Keratinocyte (primary cell): ENCODE results near the gene BICDL1. TPM values are rescaled to one million over a fixed set of nuclear protein-coding genes. Genes with fewer than 3 reads are reported as not detected.

Source experiments
- DNase-seq: peaks from one replicate; pipeline ENCODE4 v3.0.0-alpha.2; 2011; ENCODE audit warnings: low read depth, missing footprints, low spot score
- FAIRE-seq: peaks from 2 replicates; lab custom pipeline; 2011; peaks lifted over from hg19 to GRCh38; lab: Jason Lieb, UNC
- H2AFZ ChIP-seq: 2 replicates; pipeline ENCODE4 v1.6.0; 2012; ENCODE audit warnings: low read length, control low read depth, inconsistent platforms; ENCODE audit not compliant: control insufficient read depth
- H3K27ac ChIP-seq: 2 replicates; pipeline ENCODE4 v1.5.1; 2011; ENCODE audit warnings: low read length; ENCODE audit not compliant: control insufficient read depth, insufficient read depth
- H3K27me3 ChIP-seq: 3 replicates; pipeline ENCODE4 v1.6.0; 2011; ENCODE audit warnings: low read length; ENCODE audit not compliant: control insufficient read depth, insufficient read depth; ENCODE audit errors: extremely low read depth
- H3K36me3 ChIP-seq, 2 experiments: 2 replicates in 1 of 2; 3 replicates in 1 of 2; pipeline ENCODE4 v1.5.1; 2011; ENCODE audit warnings: low read length in 2 of 2, mild to moderate bottlenecking in 1 of 2; ENCODE audit not compliant: control insufficient read depth in 2 of 2, insufficient read depth in 2 of 2; ENCODE audit errors: extremely low read depth in 1 of 2
- H3K4me1 ChIP-seq: 3 replicates; pipeline ENCODE4 v1.5.1; 2011; ENCODE audit warnings: low read length; ENCODE audit not compliant: control insufficient read depth, insufficient read depth; ENCODE audit errors: extremely low read depth
- H3K4me2 ChIP-seq: 3 replicates; pipeline ENCODE4 v1.6.0; 2011; ENCODE audit warnings: low read depth, low read length; ENCODE audit not compliant: control insufficient read depth, insufficient read depth; ENCODE audit errors: extremely low read depth
- H3K4me3 ChIP-seq, 3 experiments: fragments of 200-600 bp in 1 of 3; sonication (generic) in 1 of 3; 2 replicates in 2 of 3; 3 replicates in 1 of 3; pipeline ENCODE4 v1.5.1; 2011 to 2016; ENCODE audit warnings: low read length in 3 of 3, mild to moderate bottlenecking in 3 of 3, control low read depth in 2 of 3, inconsistent platforms in 1 of 3, low read depth in 1 of 3, mixed read lengths in 1 of 3, mixed run types in 1 of 3, moderate library complexity in 1 of 3; ENCODE audit not compliant: control insufficient read depth in 2 of 3, insufficient read depth in 2 of 3; ENCODE audit errors: extremely low read depth in 1 of 3
- H3K79me2 ChIP-seq: 2 replicates; pipeline ENCODE4 v1.6.0; 2012; ENCODE audit warnings: low read length; ENCODE audit not compliant: control insufficient read depth, insufficient read depth
- H3K9ac ChIP-seq: 3 replicates; pipeline ENCODE4 v1.6.0; 2011; ENCODE audit warnings: low read length; ENCODE audit not compliant: control insufficient read depth, insufficient read depth; ENCODE audit errors: extremely low read depth
- H3K9me1 ChIP-seq: 3 replicates; pipeline ENCODE4 v1.6.0; 2011; ENCODE audit warnings: low read length; ENCODE audit not compliant: control insufficient read depth, insufficient read depth; ENCODE audit errors: extremely low read depth
- H3K9me3 ChIP-seq: 2 replicates; pipeline ENCODE4 v1.5.1; 2012; ENCODE audit warnings: low read depth, low read length; ENCODE audit not compliant: control insufficient read depth
- H4K20me1 ChIP-seq: 3 replicates; pipeline ENCODE4 v1.6.0; 2011; ENCODE audit warnings: low read length; ENCODE audit not compliant: control insufficient read depth, insufficient read depth; ENCODE audit errors: extremely low read depth
- EZH2 ChIP-seq: IDR thresholded peaks from one replicate; pipeline ENCODE4 v1.6.1; 2012; ENCODE audit warnings: inconsistent platforms, mild to moderate bottlenecking, low read length, moderate library complexity
- dilution Hi-C: fragments of 300-500 bp; cut with MboI; formaldehyde crosslinking; loops from one replicate; pipeline ENCODE4 v1.7.0; 2020; ENCODE audit warnings: low sequenced_read_pairs; ENCODE audit not compliant: extremely low pct_ligation_motif_present
- polyA plus RNA-seq, 5 experiments: library from polyadenylated mRNA; depleted of rRNA in 3 of 5; stranded (reverse) in 3 of 5; stranded (forward) in 1 of 5; unstranded in 1 of 5; fragments of >200 nt; gene quantifications; 1 replicate in 1 of 5; 2 replicates in 3 of 5; 3 replicates in 1 of 5; pipeline versions ENCODE4 v1.2.1 to v1.2.3, GENCODE V29; 2011 to 2012; ENCODE audit warnings: missing spikeins in 2 of 5, low read depth in 1 of 5, low replicate concordance in 1 of 5
- TF ChIP-seq, protein P1 (sequence below), 3 experiments: IDR thresholded peaks in 1 of 3; conservative IDR thresholded peaks in 1 of 3; optimal IDR thresholded peaks in 1 of 3; 2 replicates in 2 of 3; 3 replicates in 1 of 3; pipeline versions ENCODE3 to v1.5.1; 2011; ENCODE audit warnings: low read length in 3 of 3, mild to moderate bottlenecking in 3 of 3, moderate library complexity in 2 of 3, control low read depth in 1 of 3, inconsistent platforms in 1 of 3; ENCODE audit not compliant: insufficient read depth in 2 of 3; ENCODE audit errors: extremely low read depth in 1 of 3

Gene BICDL1
- polyA plus RNA-seq, 1 donor (not counting 4 experiments of a cell fraction or from before 2014, with no cell fraction given), result 6.4 TPM

DNA sequence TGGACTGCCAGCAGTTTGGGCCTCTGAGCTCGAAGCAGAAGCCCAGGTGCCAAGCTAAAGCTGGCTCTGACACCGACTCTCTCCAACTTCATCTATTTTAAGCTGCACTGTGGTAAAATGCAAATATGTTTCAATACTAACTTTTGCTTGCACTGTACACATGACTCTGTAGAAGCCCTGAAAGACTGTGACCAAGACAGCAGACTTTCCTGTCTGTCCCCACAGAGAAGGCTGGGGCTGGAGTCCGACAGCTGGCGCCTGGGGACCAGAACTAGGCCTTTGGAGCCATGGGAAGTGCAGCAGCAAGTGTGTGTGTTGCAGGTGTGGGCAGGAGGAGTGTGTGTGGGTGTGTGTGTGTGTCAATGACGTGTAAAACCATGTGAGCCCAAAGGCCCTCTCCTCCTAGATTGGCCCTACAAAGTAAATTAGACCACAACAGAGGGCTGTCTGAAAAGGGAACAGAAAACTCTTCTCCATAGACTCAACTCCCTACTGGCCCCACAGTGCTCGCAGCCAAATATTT lies 143.9 kb downstream of the BICDL1 start:
- dilution Hi-C loops, result no loop called here
- DNase-seq, result no peak
- Histone ChIP-seq H2AFZ (no peak overlapping the region), H3K27me3 (no peaks in the 10 kb centered on the region), H4K20me1 (no peaks in the 10 kb centered on the region), H3K9ac (no peak overlapping the region), H3K4me1 (no peaks in the 10 kb centered on the region), H3K27ac (no peak overlapping the region), H3K9me3 (no peaks in the 10 kb centered on the region), H3K79me2 (no peaks in the 10 kb centered on the region), H3K36me3 (peaks cover 67 to 69% of the 10 kb centered on the region in 2 experiments), H3K4me2 (no peak overlapping the region), H3K4me3 (no peak overlapping the region), H3K9me1 (no peaks in the 10 kb centered on the region)
- TF ChIP-seq, protein P1, sequence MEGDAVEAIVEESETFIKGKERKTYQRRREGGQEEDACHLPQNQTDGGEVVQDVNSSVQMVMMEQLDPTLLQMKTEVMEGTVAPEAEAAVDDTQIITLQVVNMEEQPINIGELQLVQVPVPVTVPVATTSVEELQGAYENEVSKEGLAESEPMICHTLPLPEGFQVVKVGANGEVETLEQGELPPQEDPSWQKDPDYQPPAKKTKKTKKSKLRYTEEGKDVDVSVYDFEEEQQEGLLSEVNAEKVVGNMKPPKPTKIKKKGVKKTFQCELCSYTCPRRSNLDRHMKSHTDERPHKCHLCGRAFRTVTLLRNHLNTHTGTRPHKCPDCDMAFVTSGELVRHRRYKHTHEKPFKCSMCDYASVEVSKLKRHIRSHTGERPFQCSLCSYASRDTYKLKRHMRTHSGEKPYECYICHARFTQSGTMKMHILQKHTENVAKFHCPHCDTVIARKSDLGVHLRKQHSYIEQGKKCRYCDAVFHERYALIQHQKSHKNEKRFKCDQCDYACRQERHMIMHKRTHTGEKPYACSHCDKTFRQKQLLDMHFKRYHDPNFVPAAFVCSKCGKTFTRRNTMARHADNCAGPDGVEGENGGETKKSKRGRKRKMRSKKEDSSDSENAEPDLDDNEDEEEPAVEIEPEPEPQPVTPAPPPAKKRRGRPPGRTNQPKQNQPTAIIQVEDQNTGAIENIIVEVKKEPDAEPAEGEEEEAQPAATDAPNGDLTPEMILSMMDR (optimal IDR thresholded peaks at IDR 0.05 in 1 of 3, IDR thresholded peaks at IDR 0.05 in 1 of 3, conservative IDR thresholded peaks at IDR 0.05 in 1 of 3; ENCODE audit: extremely low read depth in 1 of 3, insufficient read depth in 2 of 3, low read length in 3 of 3), result no peak
- no peak for TF ChIP-seq EZH2
- no peak for FAIRE-seq

DNA sequence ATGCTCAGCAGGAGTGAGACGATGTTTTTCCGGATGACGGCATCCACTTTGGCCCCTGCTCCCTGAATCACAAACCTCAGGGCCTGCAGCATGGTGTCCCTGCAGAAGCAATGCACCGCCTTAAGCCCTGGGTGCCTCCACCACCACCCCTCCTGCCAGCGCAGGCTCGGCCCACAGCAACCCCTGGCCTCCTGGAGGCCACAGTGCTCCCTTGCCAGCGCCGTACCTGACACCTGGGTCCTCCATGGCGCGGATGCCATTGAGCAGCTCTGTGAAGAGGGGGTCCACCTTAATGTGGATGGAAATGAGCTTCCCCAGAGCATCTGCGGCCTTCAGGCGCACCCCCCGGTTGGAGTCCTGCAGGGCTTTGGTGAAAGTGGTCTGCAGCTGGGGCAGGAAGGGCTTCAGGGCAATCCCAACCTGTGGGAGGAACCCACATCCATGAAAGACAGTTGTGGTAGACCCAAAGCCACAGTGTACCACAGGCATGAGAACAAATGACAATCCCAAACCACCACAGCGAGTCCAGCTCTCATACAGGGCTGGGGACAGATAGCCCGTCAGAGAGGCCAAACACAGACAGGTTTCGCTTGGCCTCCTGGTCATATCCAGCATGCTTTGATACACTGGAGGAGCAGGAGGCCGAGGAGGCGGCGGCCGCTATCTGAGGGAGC lies 145.4 kb downstream of the BICDL1 start:
- dilution Hi-C loops, result no loop called here
- Histone ChIP-seq H3K9me3 (no peaks in the 10 kb centered on the region), H3K27me3 (no peaks in the 10 kb centered on the region), H3K4me3 (no peak overlapping the region), H3K36me3 (peaks cover 70 to 76% of the 10 kb centered on the region in 2 experiments), H4K20me1 (no peaks in the 10 kb centered on the region), H3K9me1 (no peaks in the 10 kb centered on the region), H2AFZ (no peak overlapping the region), H3K79me2 (no peaks in the 10 kb centered on the region), H3K4me1 (no peaks in the 10 kb centered on the region), H3K27ac (no peak overlapping the region), H3K4me2 (no peak overlapping the region), H3K9ac (no peak overlapping the region)
- TF ChIP-seq, protein P1 (optimal IDR thresholded peaks at IDR 0.05 in 1 of 3, IDR thresholded peaks at IDR 0.05 in 1 of 3, conservative IDR thresholded peaks at IDR 0.05 in 1 of 3; ENCODE audit: extremely low read depth in 1 of 3, insufficient read depth in 2 of 3, low read length in 3 of 3), result no peak
- no peak for TF ChIP-seq EZH2
- DNase-seq (no peak), FAIRE-seq (no peak)
